ENCODE results near the gene DGCR2.

Gene DGCR2

GRCh38 chr22:19149047-19149883 is 27.1 kb upstream of the DGCR2 start:
- TF ChIP-seq CTCF (conservative IDR thresholded peaks at IDR 0.05) (no peak), ZFX (IDR thresholded peaks at IDR 0.05) (no peak)
- no peak overlapping the region for H3K27ac ChIP-seq

GRCh38 chr22:19148417-19149046 is 26.3 kb upstream of the DGCR2 start:
- no peak overlapping the region for H3K27ac ChIP-seq
- TF ChIP-seq CTCF (conservative IDR thresholded peaks at IDR 0.05): no peak
- no peak for TF ChIP-seq ZFX (IDR thresholded peaks at IDR 0.05)

GRCh38 chr22:19147195-19147780 is 25.1 kb upstream of the DGCR2 start:
- no peak overlapping the region for H3K27ac ChIP-seq
- TF ChIP-seq CTCF (conservative IDR thresholded peaks at IDR 0.05): no peak
- TF ChIP-seq ZFX (IDR thresholded peaks at IDR 0.05): no peak

GRCh38 chr22:19146215-19146968 is 24.2 kb upstream of the DGCR2 start:
- TF ChIP-seq ZFX (IDR thresholded peaks at IDR 0.05) (peak; percentile 24; the same call in 1 of the 2 replicates), CTCF (conservative IDR thresholded peaks at IDR 0.05) (no peak)
- H3K27ac ChIP-seq: no peak overlapping the region

GRCh38 chr22:19143967-19144400 is 21.8 kb upstream of the DGCR2 start:
- H3K27ac ChIP-seq: peak overlapping the region; percentile 68

GRCh38 chr22:19143212-19143611 is 21.0 kb upstream of the DGCR2 start:
- TF ChIP-seq ZFX (IDR thresholded peaks at IDR 0.05) (no peak), CTCF (conservative IDR thresholded peaks at IDR 0.05) (no peak)

More at GRCh38 chr22:19143967-19144400, 21.8 kb upstream of the DGCR2 start:
- TF ChIP-seq ZFX (IDR thresholded peaks at IDR 0.05) (no peak), CTCF (conservative IDR thresholded peaks at IDR 0.05) (no peak)

More at GRCh38 chr22:19143212-19143611, 21.0 kb upstream of the DGCR2 start:
- peak overlapping the region; percentile 68 for H3K27ac ChIP-seq

All from C4-2B (cell line).